ENCODE measurements around the gene GSG1L. TPM values are rescaled to one million over a fixed set of nuclear protein-coding genes. Genes with fewer than 3 reads are reported as not detected.
"Not testable (repeated sequence)": the region's sequence is repeated elsewhere in the genome, so short reads cannot be mapped to it uniquely, and the experiment has no call there.

The GSG1L gene
- total RNA-seq, 1 donor from 2014 or later: not detected

- DNase-seq (no peak), ATAC-seq (ENCODE audit: poor library complexity) (no peak)
- intact Hi-C loops (cut with DNase I): no loop called here
Observed at GRCh38 chr16:27901956-27902355, 161.6 kb downstream of the GSG1L start.

GRCh38 chr16:27899736-27900135, 163.8 kb downstream of the GSG1L start:
- ATAC-seq (ENCODE audit: poor library complexity): no peak
- no peak for DNase-seq
- intact Hi-C loops (cut with DNase I): no loop called here

GRCh38 chr16:27894386-27894785, 169.1 kb downstream of the GSG1L start:
- DNase-seq (no peak), ATAC-seq (ENCODE audit: poor library complexity) (no peak)
- intact Hi-C loops (cut with DNase I): no loop called here

GRCh38 chr16:27892879-27893278, 170.6 kb downstream of the GSG1L start:
- ATAC-seq (ENCODE audit: poor library complexity): no peak
- intact Hi-C loops (cut with DNase I): no loop called here
- DNase-seq: no peak

- ATAC-seq (ENCODE audit: poor library complexity) (no peak), DNase-seq (no peak)
- intact Hi-C loops (cut with DNase I): no loop called here
Observed at GRCh38 chr16:27890866-27891265, 172.6 kb downstream of the GSG1L start.

- DNase-seq: no peak
- ATAC-seq (ENCODE audit: poor library complexity): no peak
- intact Hi-C loops (cut with DNase I): no loop called here
Observed at GRCh38 chr16:27890006-27890405, 173.5 kb downstream of the GSG1L start.

- ATAC-seq (ENCODE audit: poor library complexity) (no peak), DNase-seq (no peak)
- intact Hi-C loops (cut with DNase I): no loop called here
Observed at GRCh38 chr16:27883576-27883975, 179.9 kb downstream of the GSG1L start.

GRCh38 chr16:27880287-27880686, 183.2 kb downstream of the GSG1L start:
- intact Hi-C loops (cut with DNase I): no loop called here
- no peak for ATAC-seq (ENCODE audit: poor library complexity)
- DNase-seq: no peak

- DNase-seq (peak; percentile 56), ATAC-seq (ENCODE audit: poor library complexity) (peak; percentile 66)
- intact Hi-C loops (cut with DNase I): no loop called here
Observed at GRCh38 chr16:27879601-27880247, 183.8 kb downstream of the GSG1L start.

- ATAC-seq (ENCODE audit: poor library complexity); intact Hi-C loops (cut with DNase I); DNase-seq: not testable (repeated sequence)
Observed at GRCh38 chr16:27872627-27873026, 190.9 kb downstream of the GSG1L start.

GRCh38 chr16:27870116-27870798, 193.3 kb downstream of the GSG1L start:
- ATAC-seq (ENCODE audit: poor library complexity): no peak
- intact Hi-C loops (cut with DNase I): no loop called here
- no peak for DNase-seq

- intact Hi-C loops (cut with DNase I): loop anchor here (10.0 kb wide), 1 partner anchor 235 kb away; no protein-coding TSS in a partner anchor
- no peak for DNase-seq
Observed at GRCh38 chr16:27869411-27869810, 194.1 kb downstream of the GSG1L start.

GRCh38 chr16:27868180-27868579, 195.3 kb downstream of the GSG1L start:
- intact Hi-C loops (cut with DNase I): loop anchor here (10.0 kb wide), 1 partner anchor 233 kb away; no protein-coding TSS in a partner anchor
- ATAC-seq (ENCODE audit: poor library complexity) (no peak), DNase-seq (no peak)

More at GRCh38 chr16:27869411-27869810, 194.1 kb downstream of the GSG1L start:
- no peak for ATAC-seq (ENCODE audit: poor library complexity)

GRCh38 chr16:27867122-27868110, 196.1 kb downstream of the GSG1L start:
- DNase-seq (peak; percentile 68), ATAC-seq (ENCODE audit: poor library complexity) (peak; percentile 87)
- intact Hi-C loops (cut with DNase I): loop anchor here (10.0 kb wide), 1 partner anchor 233 kb away; no protein-coding TSS in a partner anchor

- no peak for ATAC-seq (ENCODE audit: poor library complexity)
Observed at GRCh38 chr16:27863377-27863776, 200.1 kb downstream of the GSG1L start.

GRCh38 chr16:27862953-27863352, 200.6 kb downstream of the GSG1L start:
- ATAC-seq (ENCODE audit: poor library complexity) (no peak), DNase-seq (no peak)
- intact Hi-C loops (cut with DNase I): loop anchor here (10.0 kb wide), 1 partner anchor 228 kb away; no protein-coding TSS in a partner anchor

More at GRCh38 chr16:27863377-27863776, 200.1 kb downstream of the GSG1L start:
- intact Hi-C loops (cut with DNase I): loop anchor here (10.0 kb wide), 1 partner anchor 229 kb away; no protein-coding TSS in a partner anchor
- DNase-seq: no peak

GRCh38 chr16:27860091-27860490, 203.4 kb downstream of the GSG1L start:
- DNase-seq (no peak), ATAC-seq (ENCODE audit: poor library complexity) (no peak)
- intact Hi-C loops (cut with DNase I): loop anchor here (10.0 kb wide), 1 partner anchor 225 kb away; no protein-coding TSS in a partner anchor

GRCh38 chr16:27859020-27859419, 204.5 kb downstream of the GSG1L start:
- DNase-seq (no peak), ATAC-seq (ENCODE audit: poor library complexity) (no peak)
- intact Hi-C loops (cut with DNase I): no loop called here

- intact Hi-C loops (cut with DNase I): no loop called here
- DNase-seq (no peak), ATAC-seq (ENCODE audit: poor library complexity) (no peak)
Observed at GRCh38 chr16:27853651-27854050, 209.9 kb downstream of the GSG1L start.
